ENCODE measurements around the gene ATAD3C. TPM values are rescaled to one million over a fixed set of nuclear protein-coding genes. Genes with fewer than 3 reads are reported as not detected.
"Not testable (repeated sequence)": the region's sequence is repeated elsewhere in the genome, so short reads cannot be mapped to it uniquely, and the experiment has no call there.

The ATAD3C gene
- polyA plus RNA-seq, 3 donors: not detected

- peaks cover 1 to 23% (median 2%) of the 10 kb centered on the region in 3 donors for H3K27me3 Mint-ChIP-seq (ENCODE audit: low read depth in 3 of 3)
- no peak overlapping the region for H3K27ac ChIP-seq (ENCODE audit: low read depth in 1 of 2, low read length in 2 of 2)
Observed at GRCh38 chr1:1451696-1452364, 2.3 kb downstream of the ATAD3C start.

DNA sequence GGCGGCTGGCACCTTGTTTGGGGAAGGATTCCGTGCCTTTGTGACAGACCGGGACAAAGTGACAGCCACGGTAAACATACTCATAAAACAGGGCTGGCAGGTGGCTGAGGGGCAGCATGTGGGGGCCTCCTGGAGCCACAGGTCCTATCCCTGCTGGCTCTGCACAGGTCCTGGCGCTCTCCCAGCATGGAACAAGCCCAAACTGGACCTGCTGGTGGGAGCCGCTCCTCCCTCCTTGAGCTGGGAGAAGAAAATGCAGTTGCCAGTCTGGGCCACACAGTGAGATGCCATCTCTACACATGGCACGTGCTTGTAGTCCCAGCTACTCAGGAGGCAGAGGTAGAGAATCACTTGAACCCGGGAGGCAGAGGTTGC is 2.9 kb downstream of the ATAD3C start:
- H3K27me3 Mint-ChIP-seq (ENCODE audit: low read depth in 3 of 3): peaks cover 1 to 20% (median 2%) of the 10 kb centered on the region in 3 donors
- H3K9me3 ChIP-seq (replicated peaks in 1 of 2; ENCODE audit: control insufficient read depth in 1 of 2, insufficient read depth in 1 of 2, low read length in 2 of 2); H3K4me2 ChIP-seq (replicated peaks; ENCODE audit: extremely low read depth, low read length, poor library complexity, severe bottlenecking); H3K27ac Mint-ChIP-seq; H3K4me3 Mint-ChIP-seq; H3K9me3 Mint-ChIP-seq; H3K27me3 ChIP-seq (ENCODE audit: control insufficient read depth in 2 of 2, insufficient read depth in 2 of 2, low read length in 2 of 2); H3K36me3 ChIP-seq (replicated peaks in 1 of 2; ENCODE audit: control insufficient read depth in 1 of 2, insufficient read depth in 2 of 2, low read length in 2 of 2); H2AFZ ChIP-seq (ENCODE audit: insufficient read depth, low read depth, low read length, poor library complexity, severe bottlenecking); H3K4me3 ChIP-seq (replicated peaks in 1 of 3; ENCODE audit: low read depth in 2 of 3, low read length in 3 of 3); intact Hi-C loops (cut with micrococcal nuclease); H3K4me1 ChIP-seq (ENCODE audit: control insufficient read depth in 1 of 2, insufficient read depth in 2 of 2, low read length in 2 of 2); DNase-seq; H3K79me2 ChIP-seq (ENCODE audit: insufficient read depth, low read length); H3K4me1 Mint-ChIP-seq; H4K20me1 ChIP-seq (ENCODE audit: insufficient read depth, low read length); H3K27ac ChIP-seq (ENCODE audit: low read depth in 1 of 2, low read length in 2 of 2); H3K9ac ChIP-seq (ENCODE audit: insufficient read depth, low read length, poor library complexity, severe bottlenecking); H3K36me3 Mint-ChIP-seq: not testable (repeated sequence)
- WGBS (ENCODE audit: insufficient coverage): 67% methylated on average over 3 of the region's 8 CpGs

More at GRCh38 chr1:1451696-1452364, 2.3 kb downstream of the ATAD3C start:
- Histone ChIP-seq H3K27me3 (ENCODE audit: control insufficient read depth in 2 of 2, insufficient read depth in 2 of 2, low read length in 2 of 2) (no peaks in the 10 kb centered on the region), H3K9me3 (replicated peaks in 1 of 2; ENCODE audit: control insufficient read depth in 1 of 2, insufficient read depth in 1 of 2, low read length in 2 of 2) (no peaks in the 10 kb centered on the region), H3K79me2 (ENCODE audit: insufficient read depth, low read length) (no peaks in the 10 kb centered on the region), H2AFZ (ENCODE audit: insufficient read depth, low read depth, low read length, poor library complexity, severe bottlenecking) (no peak overlapping the region), H3K9ac (ENCODE audit: insufficient read depth, low read length, poor library complexity, severe bottlenecking) (no peak overlapping the region), H3K4me3 (replicated peaks in 1 of 3; ENCODE audit: low read depth in 2 of 3, low read length in 3 of 3) (no peak overlapping the region), H3K36me3 (replicated peaks in 1 of 2; ENCODE audit: control insufficient read depth in 1 of 2, insufficient read depth in 2 of 2, low read length in 2 of 2) (no peaks in the 10 kb centered on the region), H3K4me1 (ENCODE audit: control insufficient read depth in 1 of 2, insufficient read depth in 2 of 2, low read length in 2 of 2) (no peaks in the 10 kb centered on the region), H3K4me2 (replicated peaks; ENCODE audit: extremely low read depth, low read length, poor library complexity, severe bottlenecking) (no peak overlapping the region), H4K20me1 (ENCODE audit: insufficient read depth, low read length) (no peaks in the 10 kb centered on the region)
- Mint-ChIP-seq H3K27ac (no peak overlapping the region), H3K9me3 (no peaks in the 10 kb centered on the region), H3K4me3 (no peak overlapping the region), H3K36me3 (no peaks in the 10 kb centered on the region), H3K4me1 (no peaks in the 10 kb centered on the region)
- no peak for DNase-seq
- no peak for TF ChIP-seq CTCF (IDR thresholded peaks at IDR 0.05)
- WGBS (ENCODE audit: insufficient coverage): 94% methylated on average over 20 of the region's 26 CpGs
- intact Hi-C loops (cut with micrococcal nuclease): no loop called here
